ENCODE data around the gene PATJ. TPM values are rescaled to one million over a fixed set of nuclear protein-coding genes. Genes with fewer than 3 reads are reported as not detected.

Gene PATJ
- total and polyA plus RNA-seq, 2 donors (not counting 3 experiments of a cell fraction or from before 2014, with no cell fraction given), result 1.1 to 3.0 TPM

- Histone ChIP-seq H4K20me1 (replicated peaks; ENCODE audit: control insufficient read depth, extremely low read depth, insufficient read depth, low read length) (no peaks in the 10 kb centered on the region), H3K27me3 (ENCODE audit: control insufficient read depth in 2 of 2, insufficient read depth in 2 of 2, low read length in 2 of 2) (no peaks in the 10 kb centered on the region), H3K4me3 (replicated peaks in 1 of 3; ENCODE audit: insufficient read depth in 1 of 3, low read depth in 1 of 3, low read length in 3 of 3) (no peak overlapping the region), H3K79me2 (ENCODE audit: control insufficient read depth, insufficient read depth, low read length) (no peaks in the 10 kb centered on the region), H3K9ac (replicated peaks; ENCODE audit: extremely low read depth, insufficient read depth, low read length) (no peak overlapping the region), H3K9me3 (replicated peaks; ENCODE audit: control insufficient read depth, insufficient read depth, low read length) (no peaks in the 10 kb centered on the region), H3K9me1 (replicated peaks; ENCODE audit: control insufficient read depth, extremely low read depth, insufficient read depth, low read length) (no peaks in the 10 kb centered on the region), H3K4me1 (ENCODE audit: control insufficient read depth, extremely low read depth, insufficient read depth, low read length) (no peaks in the 10 kb centered on the region), H2AFZ (ENCODE audit: low read depth, low read length) (no peak overlapping the region), H3K27ac (ENCODE audit: insufficient read depth, low read depth, low read length) (no peak overlapping the region), H3K36me3 (ENCODE audit: control insufficient read depth in 2 of 2, extremely low read depth in 1 of 2, insufficient read depth in 2 of 2, low read length in 2 of 2) (no peaks in the 10 kb centered on the region), H3K4me2 (ENCODE audit: insufficient read depth, low read length) (no peak overlapping the region)
- TF ChIP-seq JUN (IDR thresholded peaks at IDR 0.05; ENCODE audit: borderline replicate concordance, insufficient read depth, insufficient read length, low read depth) (no peak), POLR2A (IDR thresholded peaks at IDR 0.05; ENCODE audit: low read depth, low read length) (no peak), CTCF (IDR thresholded peaks at IDR 0.05; ENCODE audit: extremely low read depth in 1 of 2, insufficient read depth in 1 of 2, low read depth in 1 of 2, low read length in 2 of 2) (no peak), EZH2 (IDR thresholded peaks at IDR 0.05; ENCODE audit: borderline replicate concordance, low read depth, low read length, severe bottlenecking) (no peak), POLR2AphosphoS5 (IDR thresholded peaks at IDR 0.05; ENCODE audit: insufficient read depth, low read depth, low read length) (no peak), MAX (IDR thresholded peaks at IDR 0.05; ENCODE audit: insufficient read depth, insufficient read length) (no peak), MYC (IDR thresholded peaks at IDR 0.05; ENCODE audit: low read depth, low read length) (no peak), FOS (IDR thresholded peaks at IDR 0.05; ENCODE audit: borderline replicate concordance, insufficient read depth, low read length) (no peak), GATA2 (IDR thresholded peaks at IDR 0.05; ENCODE audit: insufficient read depth, insufficient read length, low read depth, low read length) (no peak)
- CTCF ChIA-PET, result interaction anchor here (1.1 to 1.2 kb wide), 2 partner anchors 9 to 138 kb away, joined by 3 to 5 read pairs; no protein-coding TSS in a partner anchor
- DNase-seq (ENCODE audit: low read depth, low spot score), result no peak
- POLR2A ChIA-PET, result no interaction called here
- no peak for FAIRE-seq
- dilution Hi-C loops (cut with MboI; ENCODE audit: extremely low pct_ligation_motif_present, low sequenced_read_pairs) (no loop called here), intact Hi-C loops (cut with micrococcal nuclease) (no loop called here)
- no TSS peak for BruUV-seq (replicated peaks)
These were observed 251.2 kb downstream of the PATJ start for GRCh38 chr1:61993331-61993961.

All from endothelial cell of umbilical vein (primary cell).